Measurements from ENCODE around the gene QRICH2. TPM values are rescaled to one million over a fixed set of nuclear protein-coding genes. Genes with fewer than 3 reads are reported as not detected.
"Not testable (repeated sequence)": the region's sequence is repeated elsewhere in the genome, so short reads cannot be mapped to it uniquely, and the experiment has no call there.

QRICH2 gene
- total RNA-seq, 1 donor from 2014 or later = 1.8 TPM

- intact Hi-C loops (cut with DNase I) = no loop called here
- no peak for DNase-seq (ENCODE audit: low spot score)
Observed at GRCh38 chr17:76237859-76238313, 70.2 kb downstream of the QRICH2 start.

DNA sequence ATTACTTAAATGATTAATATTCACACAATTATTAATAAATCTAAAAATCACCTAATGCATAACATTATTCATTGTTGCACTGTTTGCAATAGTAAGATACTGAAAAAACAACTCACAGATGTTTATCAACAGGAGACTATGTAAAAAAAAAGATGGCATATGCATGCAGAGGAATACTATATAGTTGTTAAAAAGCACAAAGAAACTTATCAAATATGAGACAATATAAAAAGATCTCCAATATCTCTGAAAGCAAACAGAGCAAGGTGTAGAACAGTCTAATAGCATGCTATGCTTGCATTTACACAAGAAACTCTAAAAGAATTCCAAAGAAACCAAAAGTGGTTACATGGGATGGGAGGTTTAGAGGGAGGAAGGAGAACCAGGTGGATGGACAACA, 71.5 kb downstream of the QRICH2 start:
- DNase-seq (ENCODE audit: low spot score) = no peak
- intact Hi-C loops (cut with DNase I) = no loop called here

- no peak for DNase-seq (ENCODE audit: low spot score)
- intact Hi-C loops (cut with DNase I) = no loop called here
Observed at GRCh38 chr17:76235883-76236282, 72.2 kb downstream of the QRICH2 start.

DNA sequence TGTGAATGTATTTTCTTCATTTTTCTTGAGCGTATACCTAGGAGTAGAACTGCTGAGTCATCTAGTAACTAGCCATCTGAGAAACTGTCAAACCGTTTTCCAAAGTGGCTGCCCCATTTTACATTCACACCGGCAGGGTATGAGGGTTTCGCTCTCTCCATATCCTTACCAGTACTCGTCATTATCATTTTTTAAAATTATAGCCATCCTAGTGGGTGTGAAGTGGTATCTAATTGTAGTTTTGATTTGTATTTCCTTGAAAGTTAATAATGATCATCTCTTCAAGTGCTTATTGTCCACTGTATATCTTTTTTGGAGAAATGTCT, 73.8 kb downstream of the QRICH2 start:
- intact Hi-C loops (cut with DNase I) = no loop called here
- no peak for DNase-seq (ENCODE audit: low spot score)

GRCh38 chr17:76233588-76234353, 74.3 kb downstream of the QRICH2 start:
- DNase-seq (ENCODE audit: low spot score) = no peak
- intact Hi-C loops (cut with DNase I) = no loop called here

DNA sequence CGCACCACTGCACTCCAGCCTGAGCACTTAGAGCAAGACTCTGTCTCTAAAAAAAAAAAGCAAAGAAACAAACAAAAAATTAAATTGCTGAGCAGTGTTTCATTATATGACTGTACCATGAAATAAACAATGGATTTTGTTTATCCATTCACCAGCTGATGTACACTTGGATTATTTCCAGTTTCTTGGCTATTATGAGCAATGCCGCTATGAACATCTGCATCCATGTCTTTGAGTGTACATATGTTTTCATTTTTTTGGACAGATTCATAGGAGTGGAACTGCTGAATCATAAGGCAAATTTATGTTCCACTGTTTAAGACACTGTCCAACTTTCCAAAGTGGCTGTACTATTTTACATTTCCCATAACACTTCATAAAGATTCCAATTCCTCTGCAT, 75.7 kb downstream of the QRICH2 start:
- DNase-seq (ENCODE audit: low spot score) = no peak
- intact Hi-C loops (cut with DNase I) = no loop called here

GRCh38 chr17:76226749-76227148, 81.3 kb downstream of the QRICH2 start:
- intact Hi-C loops (cut with DNase I); DNase-seq (ENCODE audit: low spot score): not testable (repeated sequence)

DNA sequence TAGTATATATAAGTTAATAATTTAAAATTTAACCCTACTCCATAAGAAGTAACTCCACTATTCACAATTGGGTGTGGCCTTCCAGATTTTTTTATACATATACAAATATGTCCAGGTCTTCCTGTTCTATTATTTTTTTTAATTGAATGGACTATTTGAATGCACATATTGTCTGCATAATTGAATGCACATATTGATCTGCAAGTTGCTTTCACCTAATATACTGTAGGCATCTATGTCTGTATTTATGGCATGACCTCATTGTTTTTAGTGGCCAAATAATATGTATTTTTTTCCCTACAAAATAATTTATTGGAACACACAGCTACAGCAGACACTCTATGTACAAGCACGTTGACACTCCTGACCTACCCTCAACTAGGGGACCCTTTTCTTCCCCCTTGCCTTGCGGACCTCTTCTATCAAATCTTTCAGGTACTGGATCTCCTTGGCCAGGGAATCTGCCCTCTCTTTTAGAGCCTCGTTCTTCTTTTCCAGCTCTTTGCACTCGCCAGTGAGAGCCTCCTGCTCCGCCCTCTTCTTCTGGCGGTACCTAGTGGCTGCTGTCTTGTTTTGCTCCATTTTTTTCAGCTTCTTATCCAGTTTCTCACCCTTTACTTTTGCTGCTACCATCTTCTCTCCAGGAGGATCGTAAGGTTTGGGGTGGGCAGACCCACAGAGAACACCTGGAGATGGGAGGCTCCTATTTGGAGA, 82.5 kb downstream of the QRICH2 start:
- intact Hi-C loops (cut with DNase I); DNase-seq (ENCODE audit: low spot score): not testable (repeated sequence)

Other genes with a start within 250 kb of the QRICH2 start
- gene SRP68, start 235.8 kb downstream of the QRICH2 start, total RNA-seq = 53.9 TPM
- not detected for gene GALR2, start 233.5 kb downstream of the QRICH2 start, total RNA-seq
- gene ZACN, start 229.1 kb downstream of the QRICH2 start, total RNA-seq = not detected
- 86.9 TPM for gene EXOC7, start 204.5 kb downstream of the QRICH2 start, total RNA-seq
- not detected for gene FOXJ1, start 167.0 kb downstream of the QRICH2 start, total RNA-seq
- 2.5 TPM for gene RNF157, start 67.8 kb downstream of the QRICH2 start, total RNA-seq
- gene UBALD2, start 42.9 kb downstream of the QRICH2 start, total RNA-seq = 22.7 TPM
- gene PRPSAP1, start 45.6 kb upstream of the QRICH2 start, total RNA-seq = 25.8 TPM
- 11.0 TPM for gene SPHK1, start 76.3 kb upstream of the QRICH2 start, total RNA-seq
- 31.1 TPM for gene UBE2O, start 144.9 kb upstream of the QRICH2 start, total RNA-seq
- gene AANAT, start 159.3 kb upstream of the QRICH2 start, total RNA-seq = not detected
- gene RHBDF2, start 193.1 kb upstream of the QRICH2 start, total RNA-seq = 11.5 TPM
- 17.6 TPM for gene CYGB, start 229.4 kb upstream of the QRICH2 start, total RNA-seq
- gene PRCD, start 231.8 kb upstream of the QRICH2 start, total RNA-seq = 2.7 TPM

Measured in cardiac septum (tissue), 1 donor.